ES-I3 (cell line): ENCODE measurements around the gene KLC1.

Experiments used
- H3K36me3 ChIP-seq: 2 replicates; pipeline ENCODE4 v1.6.1; 2013; ENCODE audit warnings: mild to moderate bottlenecking, low read length, control low read depth, moderate library complexity; ENCODE audit not compliant: insufficient read depth
- H3K4me1 ChIP-seq: 2 replicates; pipeline ENCODE4 v1.6.1; 2013; ENCODE audit warnings: mild to moderate bottlenecking, control low read depth, low read length; ENCODE audit not compliant: insufficient read depth
- H3K9ac ChIP-seq: 2 replicates; pipeline ENCODE4 v1.6.1; 2013; ENCODE audit warnings: low read depth, mild to moderate bottlenecking, low read length, moderate library complexity
- H3K9me3 ChIP-seq: 2 replicates; pipeline ENCODE4 v1.6.1; 2013; ENCODE audit warnings: mild to moderate bottlenecking, low read length, moderate library complexity; ENCODE audit not compliant: control insufficient read depth, insufficient read depth

KLC1 gene

GRCh38 chr14:103727313-103727980 lies 98.4 kb downstream of the KLC1 start:
- Histone ChIP-seq H3K4me1 (no peaks in the 10 kb centered on the region), H3K9ac (no peak overlapping the region), H3K9me3 (no peaks in the 10 kb centered on the region), H3K36me3 (peaks cover 4% of the 10 kb centered on the region)

GRCh38 chr14:103728141-103728540 lies 99.1 kb downstream of the KLC1 start:
- H3K4me1 ChIP-seq: no peaks in the 10 kb centered on the region
- no peaks in the 10 kb centered on the region for H3K9me3 ChIP-seq
- H3K9ac ChIP-seq: no peak overlapping the region
- H3K36me3 ChIP-seq: peaks cover 4% of the 10 kb centered on the region

- peaks cover 4% of the 10 kb centered on the region for H3K36me3 ChIP-seq
- H3K9me3 ChIP-seq: no peaks in the 10 kb centered on the region
- H3K4me1 ChIP-seq: no peaks in the 10 kb centered on the region
- no peak overlapping the region for H3K9ac ChIP-seq
These were observed 99.7 kb downstream of the KLC1 start for GRCh38 chr14:103728721-103729120.

- H3K9me3 ChIP-seq: no peaks in the 10 kb centered on the region
- H3K9ac ChIP-seq: no peak overlapping the region
- H3K4me1 ChIP-seq: no peaks in the 10 kb centered on the region
- peaks cover 4% of the 10 kb centered on the region for H3K36me3 ChIP-seq
These were observed 100.8 kb downstream of the KLC1 start for GRCh38 chr14:103729496-103730448.

GRCh38 chr14:103730490-103731035 lies 101.6 kb downstream of the KLC1 start:
- H3K9ac ChIP-seq: no peak overlapping the region
- no peaks in the 10 kb centered on the region for H3K4me1 ChIP-seq
- H3K9me3 ChIP-seq: no peaks in the 10 kb centered on the region
- peaks cover 4% of the 10 kb centered on the region for H3K36me3 ChIP-seq

GRCh38 chr14:103731481-103731880 lies 102.5 kb downstream of the KLC1 start:
- Histone ChIP-seq H3K9me3 (no peaks in the 10 kb centered on the region), H3K36me3 (peaks cover 4% of the 10 kb centered on the region), H3K4me1 (no peaks in the 10 kb centered on the region), H3K9ac (no peak overlapping the region)

- Histone ChIP-seq H3K36me3 (peaks cover 4% of the 10 kb centered on the region), H3K9me3 (no peaks in the 10 kb centered on the region), H3K4me1 (no peaks in the 10 kb centered on the region), H3K9ac (no peak overlapping the region)
These were observed 103.2 kb downstream of the KLC1 start for GRCh38 chr14:103731916-103732867.

- no peaks in the 10 kb centered on the region for H3K9me3 ChIP-seq
- H3K36me3 ChIP-seq: peaks cover 4% of the 10 kb centered on the region
- no peak overlapping the region for H3K9ac ChIP-seq
- H3K4me1 ChIP-seq: no peaks in the 10 kb centered on the region
These were observed 104.0 kb downstream of the KLC1 start for GRCh38 chr14:103732868-103733620.

- H3K9ac ChIP-seq: no peak overlapping the region
- peaks cover 4% of the 10 kb centered on the region for H3K36me3 ChIP-seq
- no peaks in the 10 kb centered on the region for H3K9me3 ChIP-seq
- H3K4me1 ChIP-seq: no peaks in the 10 kb centered on the region
These were observed 104.6 kb downstream of the KLC1 start for GRCh38 chr14:103733651-103734050.

GRCh38 chr14:103734081-103734888 lies 105.3 kb downstream of the KLC1 start:
- no peak overlapping the region for H3K9ac ChIP-seq
- H3K4me1 ChIP-seq: no peaks in the 10 kb centered on the region
- H3K9me3 ChIP-seq: no peaks in the 10 kb centered on the region
- no peaks in the 10 kb centered on the region; the same call in none of the 2 replicates for H3K36me3 ChIP-seq

- Histone ChIP-seq H3K4me1 (0 out of 2 replicates have a peak, but pooled peaks cover 4% of the 10 kb centered on the region), H3K36me3 (no peaks in the 10 kb centered on the region; the same call in none of the 2 replicates), H3K9ac (no peak overlapping the region), H3K9me3 (no peaks in the 10 kb centered on the region)
These were observed 106.0 kb downstream of the KLC1 start for GRCh38 chr14:103735022-103735421.

- no peak overlapping the region for H3K9ac ChIP-seq
- 0 out of 2 replicates have a peak, but pooled peaks cover 4% of the 10 kb centered on the region for H3K4me1 ChIP-seq
- H3K9me3 ChIP-seq: no peaks in the 10 kb centered on the region
- H3K36me3 ChIP-seq: no peaks in the 10 kb centered on the region; the same call in none of the 2 replicates
These were observed 106.4 kb downstream of the KLC1 start for GRCh38 chr14:103735439-103735814.
